ENCODE measurements around the gene MAD2L2.
A peak's percentile ranks its signal among the peaks of the same experiment; 100 is the strongest.

The MAD2L2 gene

GRCh38 chr1:11681071-11681771 lies at the start of gene MAD2L2:
MAD2L2 (minus strand) TSS chr1:11681148; CDS start chr1:11680601, 547 bp downstream.
- Mint-ChIP-seq H3K36me3 (ENCODE audit: low read depth) (peaks cover 29% of the 10 kb centered on the region), H3K27ac (peak within 1 kb of the TSS; percentile 95), H3K9me3 (no peaks in the 10 kb centered on the region), H3K4me1 (ENCODE audit: low read depth) (peaks cover 19% of the 10 kb centered on the region), H3K4me3 (peak within 1 kb of the TSS; percentile 87), H3K27me3 (peaks cover 2% of the 10 kb centered on the region)
- DNase-seq: peak; percentile 95

GRCh38 chr1:11730429-11730891 lies 49.5 kb upstream of the MAD2L2 start:
- peak overlapping the region; percentile 83 for H3K27ac Mint-ChIP-seq
- no peaks in the 10 kb centered on the region for H3K9me3 Mint-ChIP-seq
- DNase-seq: peak; percentile 41
- no peaks in the 10 kb centered on the region for H3K36me3 Mint-ChIP-seq (ENCODE audit: low read depth)
- H3K4me3 Mint-ChIP-seq: peak overlapping the region; percentile 59
- peaks cover 44% of the 10 kb centered on the region for H3K4me1 Mint-ChIP-seq (ENCODE audit: low read depth)
- no peaks in the 10 kb centered on the region for H3K27me3 Mint-ChIP-seq

DNA sequence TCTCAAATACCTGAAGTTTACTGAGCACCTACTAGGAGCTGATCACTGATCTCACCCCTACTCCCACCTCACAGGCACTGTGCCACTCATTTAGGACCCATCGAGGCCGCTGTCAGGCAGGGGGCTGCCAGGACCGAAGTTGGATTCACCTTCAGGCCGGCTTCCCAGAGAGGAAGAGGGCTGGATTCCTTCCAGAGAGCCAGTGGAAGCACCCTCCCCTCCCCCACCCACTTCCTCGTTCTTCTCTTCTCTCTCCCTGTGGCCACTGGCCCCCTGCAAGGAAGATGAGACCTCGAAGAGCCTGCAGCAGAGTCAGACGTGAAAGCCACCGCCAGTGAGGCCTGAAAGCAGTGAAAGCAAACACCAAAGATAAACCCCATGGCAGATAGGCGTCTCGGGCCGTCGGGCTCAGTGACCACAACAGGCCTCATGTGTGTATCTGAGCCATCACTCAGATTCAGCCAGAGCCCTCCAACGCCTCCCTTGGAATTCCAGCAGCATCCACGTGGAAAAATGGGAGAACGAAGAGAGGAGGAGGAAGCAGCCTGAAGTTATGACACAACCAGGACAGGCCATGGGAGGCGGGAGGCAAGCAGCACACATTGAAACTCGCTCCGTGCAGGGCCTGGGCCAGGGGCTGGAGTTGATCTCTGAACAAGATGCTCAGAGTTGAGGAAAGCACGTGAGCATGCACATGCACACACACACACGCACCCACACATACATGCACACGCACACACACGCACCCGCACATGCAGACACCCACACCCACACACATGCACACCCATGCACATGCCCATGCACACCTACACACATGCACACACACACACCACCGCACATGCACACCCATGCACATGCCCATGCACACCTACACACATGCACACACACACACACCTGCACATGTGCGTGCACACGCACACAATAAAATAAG lies 48.8 kb upstream of the MAD2L2 start:
- peaks cover 44% of the 10 kb centered on the region for H3K4me1 Mint-ChIP-seq (ENCODE audit: low read depth)
- H3K4me3 Mint-ChIP-seq: no peak overlapping the region
- H3K9me3 Mint-ChIP-seq: no peaks in the 10 kb centered on the region
- peak overlapping the region; percentile 83 for H3K27ac Mint-ChIP-seq
- H3K36me3 Mint-ChIP-seq (ENCODE audit: low read depth): no peaks in the 10 kb centered on the region
- no peaks in the 10 kb centered on the region for H3K27me3 Mint-ChIP-seq
- DNase-seq: peak; percentile 43

GRCh38 chr1:11729155-11729497 lies 48.2 kb upstream of the MAD2L2 start:
- Mint-ChIP-seq H3K27ac (no peak overlapping the region), H3K27me3 (no peaks in the 10 kb centered on the region), H3K36me3 (ENCODE audit: low read depth) (no peaks in the 10 kb centered on the region), H3K4me1 (ENCODE audit: low read depth) (peaks cover 44% of the 10 kb centered on the region), H3K9me3 (no peaks in the 10 kb centered on the region), H3K4me3 (no peak overlapping the region)
- DNase-seq: no peak

DNA sequence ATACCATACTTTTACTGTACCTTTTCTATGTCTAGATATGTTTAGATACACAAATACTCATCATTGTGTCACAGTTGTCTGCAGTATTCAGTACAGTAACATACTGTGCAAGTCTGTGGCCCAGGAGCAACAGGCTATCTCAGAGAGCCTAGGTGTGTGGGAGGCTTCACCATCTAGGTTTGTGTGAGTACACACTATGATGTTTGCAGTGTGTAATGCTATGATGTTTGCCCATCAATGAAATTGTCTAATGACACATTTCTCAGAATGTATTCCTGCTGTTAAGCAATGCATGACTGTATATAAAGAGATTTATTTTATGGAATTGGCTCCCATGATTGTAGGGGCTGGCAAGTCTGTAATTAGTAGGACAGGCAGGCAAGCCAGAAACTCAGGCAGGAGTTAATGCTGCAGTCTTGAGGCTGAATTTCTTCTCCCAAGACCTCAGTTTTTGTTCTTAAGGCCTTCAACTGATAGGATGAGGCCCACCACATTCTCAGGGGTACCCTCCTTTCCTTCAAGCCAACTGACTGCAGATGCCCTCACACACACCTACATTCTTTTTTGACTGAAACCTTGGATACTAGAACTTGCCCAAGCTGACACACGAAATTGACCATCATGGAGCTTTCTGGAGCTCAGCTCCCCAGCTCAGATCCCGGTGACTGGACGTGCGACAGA lies 47.3 kb upstream of the MAD2L2 start:
- no peak for DNase-seq
- Mint-ChIP-seq H3K27me3 (no peaks in the 10 kb centered on the region), H3K27ac (no peak overlapping the region), H3K4me3 (no peak overlapping the region), H3K9me3 (no peaks in the 10 kb centered on the region), H3K36me3 (ENCODE audit: low read depth) (no peaks in the 10 kb centered on the region), H3K4me1 (ENCODE audit: low read depth) (peaks cover 44% of the 10 kb centered on the region)

DNA sequence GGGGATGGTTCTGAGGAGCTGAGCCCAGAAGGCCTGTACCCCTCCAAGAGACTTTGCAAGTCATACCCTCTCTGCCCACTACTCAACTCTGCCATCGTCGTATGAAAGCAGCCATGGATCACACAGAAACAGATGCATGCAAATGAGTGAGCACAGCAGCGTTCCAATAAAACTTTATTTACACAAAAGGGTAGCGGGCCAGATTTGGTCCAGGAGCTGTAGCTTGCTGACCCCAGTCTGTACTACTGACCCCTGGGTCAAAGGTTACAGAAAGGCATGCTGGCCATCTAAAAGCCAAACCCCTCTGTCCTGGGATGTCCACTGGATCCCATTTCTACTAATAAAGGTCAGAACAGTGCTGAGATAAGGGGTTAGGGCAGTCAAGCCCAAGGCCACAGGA lies 46.2 kb upstream of the MAD2L2 start:
- no peaks in the 10 kb centered on the region for H3K36me3 Mint-ChIP-seq (ENCODE audit: low read depth)
- peaks cover 38% of the 10 kb centered on the region for H3K4me1 Mint-ChIP-seq (ENCODE audit: low read depth)
- no peak overlapping the region for H3K4me3 Mint-ChIP-seq
- H3K9me3 Mint-ChIP-seq: no peaks in the 10 kb centered on the region
- no peak for DNase-seq
- no peak overlapping the region for H3K27ac Mint-ChIP-seq
- H3K27me3 Mint-ChIP-seq: no peaks in the 10 kb centered on the region

DNA sequence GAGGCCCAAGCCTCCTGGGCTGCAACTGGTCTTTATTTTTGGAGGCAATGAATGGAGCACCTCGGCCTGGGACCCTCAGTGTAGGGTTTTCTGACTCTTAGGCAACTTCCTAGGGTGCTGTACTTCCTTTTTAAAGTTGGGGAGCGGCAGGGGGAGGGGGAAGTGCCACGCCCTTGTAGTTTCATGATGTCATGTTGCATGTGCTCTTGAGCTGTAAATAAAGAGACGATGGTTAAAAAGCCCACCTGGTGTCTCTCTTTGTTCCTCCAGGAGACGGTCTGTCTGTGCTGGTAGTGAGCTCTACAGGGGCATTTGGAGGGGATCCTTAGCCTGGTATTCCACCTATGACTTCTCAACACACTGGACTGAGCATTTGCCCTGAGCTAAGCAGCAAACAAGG lies 44.7 kb upstream of the MAD2L2 start:
- H3K27ac Mint-ChIP-seq: no peak overlapping the region
- no peak overlapping the region for H3K4me3 Mint-ChIP-seq
- H3K4me1 Mint-ChIP-seq (ENCODE audit: low read depth): peaks cover 24% of the 10 kb centered on the region
- no peaks in the 10 kb centered on the region for H3K36me3 Mint-ChIP-seq (ENCODE audit: low read depth)
- H3K9me3 Mint-ChIP-seq: no peaks in the 10 kb centered on the region
- DNase-seq: no peak
- no peaks in the 10 kb centered on the region for H3K27me3 Mint-ChIP-seq

- Mint-ChIP-seq H3K27me3 (no peaks in the 10 kb centered on the region), H3K4me1 (ENCODE audit: low read depth) (peaks cover 20% of the 10 kb centered on the region), H3K9me3 (no peaks in the 10 kb centered on the region), H3K4me3 (no peak overlapping the region), H3K36me3 (ENCODE audit: low read depth) (no peaks in the 10 kb centered on the region), H3K27ac (no peak overlapping the region)
- DNase-seq: no peak
Measured at GRCh38 chr1:11722538-11722937, 41.6 kb upstream of the MAD2L2 start.

DNA sequence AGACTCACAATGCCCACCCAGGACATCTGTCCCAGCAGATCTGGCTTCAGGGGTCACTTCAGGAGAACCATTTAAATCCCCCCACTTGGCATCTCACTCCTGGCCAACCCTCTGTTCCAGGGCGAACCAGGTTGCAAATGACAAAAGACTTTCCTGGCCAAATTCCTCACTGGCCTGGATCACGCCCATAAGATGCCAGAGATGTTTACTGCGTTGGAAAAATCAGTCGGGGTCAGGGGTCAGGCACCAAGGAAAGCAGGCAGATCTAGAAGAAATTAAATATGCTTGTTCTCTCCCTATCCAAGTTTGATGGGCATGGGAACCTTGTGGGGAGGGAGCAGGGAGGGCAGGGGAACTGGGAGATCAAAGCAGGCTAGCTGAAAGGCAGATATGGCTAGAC lies 40.4 kb upstream of the MAD2L2 start:
- no peaks in the 10 kb centered on the region for H3K9me3 Mint-ChIP-seq
- H3K27me3 Mint-ChIP-seq: no peaks in the 10 kb centered on the region
- H3K27ac Mint-ChIP-seq: no peak overlapping the region
- no peak for DNase-seq
- no peaks in the 10 kb centered on the region for H3K36me3 Mint-ChIP-seq (ENCODE audit: low read depth)
- no peak overlapping the region for H3K4me3 Mint-ChIP-seq
- H3K4me1 Mint-ChIP-seq (ENCODE audit: low read depth): peaks cover 20% of the 10 kb centered on the region

GRCh38 chr1:11720525-11720924 lies 39.6 kb upstream of the MAD2L2 start:
- DNase-seq: no peak
- no peaks in the 10 kb centered on the region for H3K36me3 Mint-ChIP-seq (ENCODE audit: low read depth)
- H3K9me3 Mint-ChIP-seq: no peaks in the 10 kb centered on the region
- no peak overlapping the region for H3K4me3 Mint-ChIP-seq
- peaks cover 16% of the 10 kb centered on the region for H3K4me1 Mint-ChIP-seq (ENCODE audit: low read depth)
- no peaks in the 10 kb centered on the region for H3K27me3 Mint-ChIP-seq
- H3K27ac Mint-ChIP-seq: no peak overlapping the region

DNA sequence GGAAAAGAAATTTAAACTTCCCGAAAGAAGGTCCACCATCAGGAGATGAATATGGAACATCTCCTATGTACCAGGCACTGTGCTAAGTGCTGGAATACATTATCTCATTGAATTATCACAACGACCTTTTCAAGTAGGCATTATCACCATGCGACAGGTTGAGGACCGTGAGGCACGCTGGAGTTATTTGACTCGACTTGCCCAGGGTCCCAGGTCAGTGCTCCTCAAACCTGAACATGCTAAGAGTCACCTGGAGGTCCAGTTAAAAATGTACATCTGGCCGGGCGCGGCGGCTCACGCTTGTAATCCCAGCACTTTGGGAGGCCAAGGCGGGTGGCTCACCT lies 39.1 kb upstream of the MAD2L2 start:
- no peaks in the 10 kb centered on the region for H3K9me3 Mint-ChIP-seq
- H3K27me3 Mint-ChIP-seq: no peaks in the 10 kb centered on the region
- H3K27ac Mint-ChIP-seq: no peak overlapping the region
- H3K36me3 Mint-ChIP-seq (ENCODE audit: low read depth): no peaks in the 10 kb centered on the region
- peaks cover 13% of the 10 kb centered on the region for H3K4me1 Mint-ChIP-seq (ENCODE audit: low read depth)
- DNase-seq: no peak
- H3K4me3 Mint-ChIP-seq: no peak overlapping the region

GRCh38 chr1:11719313-11720032 lies 38.5 kb upstream of the MAD2L2 start:
- no peaks in the 10 kb centered on the region for H3K27me3 Mint-ChIP-seq
- no peaks in the 10 kb centered on the region for H3K36me3 Mint-ChIP-seq (ENCODE audit: low read depth)
- H3K4me3 Mint-ChIP-seq: peak overlapping the region; percentile 70
- peak overlapping the region; percentile 93 for H3K27ac Mint-ChIP-seq
- no peaks in the 10 kb centered on the region for H3K9me3 Mint-ChIP-seq
- peaks cover 13% of the 10 kb centered on the region for H3K4me1 Mint-ChIP-seq (ENCODE audit: low read depth)
- peak; percentile 91 for DNase-seq

- H3K4me1 Mint-ChIP-seq (ENCODE audit: low read depth): peaks cover 12% of the 10 kb centered on the region
- no peaks in the 10 kb centered on the region for H3K27me3 Mint-ChIP-seq
- no peak overlapping the region for H3K27ac Mint-ChIP-seq
- no peak overlapping the region for H3K4me3 Mint-ChIP-seq
- no peak for DNase-seq
- H3K36me3 Mint-ChIP-seq (ENCODE audit: low read depth): no peaks in the 10 kb centered on the region
- H3K9me3 Mint-ChIP-seq: no peaks in the 10 kb centered on the region
Measured at GRCh38 chr1:11714831-11715575, 34.1 kb upstream of the MAD2L2 start.

GRCh38 chr1:11713095-11713494 lies 32.1 kb upstream of the MAD2L2 start:
- H3K4me3 Mint-ChIP-seq: no peak overlapping the region
- DNase-seq: no peak
- no peak overlapping the region for H3K27ac Mint-ChIP-seq
- no peaks in the 10 kb centered on the region for H3K36me3 Mint-ChIP-seq (ENCODE audit: low read depth)
- no peaks in the 10 kb centered on the region for H3K27me3 Mint-ChIP-seq
- H3K4me1 Mint-ChIP-seq (ENCODE audit: low read depth): no peaks in the 10 kb centered on the region
- H3K9me3 Mint-ChIP-seq: no peaks in the 10 kb centered on the region
